ENCODE measurements around the gene RNH1. TPM values are rescaled to one million over a fixed set of nuclear protein-coding genes. Genes with fewer than 3 reads are reported as not detected.

The RNH1 gene
- polyA plus RNA-seq, 4 donors: 67.0 to 117 (median 102) TPM

DNA sequence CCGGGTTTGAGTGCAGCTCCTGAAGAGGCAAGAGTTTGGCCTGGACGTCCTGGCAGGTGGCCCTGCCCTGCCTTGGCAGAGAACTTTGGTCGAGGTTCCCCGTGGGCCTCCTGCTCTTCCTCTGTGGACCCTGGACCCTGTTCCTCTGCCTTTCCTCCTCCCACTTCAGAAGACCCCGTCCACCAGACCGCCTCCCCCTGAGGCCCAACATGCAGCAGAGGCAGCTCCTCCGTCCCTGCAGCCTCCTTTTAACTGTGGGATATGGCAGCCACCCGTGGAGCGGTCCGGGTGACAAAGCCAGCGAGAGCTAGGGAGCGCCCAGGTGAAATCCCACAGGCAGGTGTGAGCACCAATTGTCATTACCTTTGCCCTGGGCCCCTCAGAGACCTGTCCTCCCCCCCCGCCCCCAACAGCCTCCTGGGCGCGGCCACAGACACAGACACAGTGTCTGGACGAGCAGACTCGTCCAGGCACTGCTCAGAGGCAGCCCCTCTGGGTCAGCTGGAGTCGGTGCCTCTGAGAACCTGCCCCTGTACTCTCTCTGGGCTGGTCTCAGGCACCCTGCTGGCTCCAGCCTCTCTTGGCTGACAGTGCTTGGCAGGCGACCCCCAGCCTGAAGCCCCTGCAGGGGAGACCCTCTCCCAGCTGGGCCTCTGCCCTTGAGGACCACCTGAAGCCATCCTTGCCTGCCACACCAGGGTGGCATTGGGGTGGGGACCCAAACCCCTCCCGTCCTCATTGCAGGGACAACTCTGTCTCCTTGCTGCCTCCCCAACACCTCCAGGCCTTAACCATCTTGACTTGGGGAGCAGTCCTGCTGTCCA, 61.1 kb downstream of the RNH1 start:
- no peak for DNase-seq (ENCODE audit: low read depth in 4 of 4, low spot score in 2 of 4)

Other genes with a start within 250 kb of the RNH1 start
- gene NLRP6, start 228.8 kb downstream of the RNH1 start, polyA plus RNA-seq (ENCODE audit: insufficient read length in 4 of 4): under 1 TPM; 0.10 to 0.71 (median 0.47) TPM
- gene PGGHG, start 218.1 kb downstream of the RNH1 start, polyA plus RNA-seq (ENCODE audit: insufficient read length in 4 of 4): 10 to 100 TPM; 11.1 to 25.5 (median 23.5) TPM
- gene IFITM5, start 207.7 kb downstream of the RNH1 start, polyA plus RNA-seq (ENCODE audit: insufficient read length in 4 of 4): under 1 TPM in 2 of 4 donors, not detected in 2; 0.21 to 0.65 TPM
- gene IFITM2, start 199.4 kb downstream of the RNH1 start, polyA plus RNA-seq (ENCODE audit: insufficient read length in 4 of 4): 100 to 1,000 TPM; 162 to 301 (median 211) TPM
- 10 to 100 TPM; 32.6 to 43.2 (median 37.8) TPM for gene IFITM1, start 193.2 kb downstream of the RNH1 start, polyA plus RNA-seq (ENCODE audit: insufficient read length in 4 of 4)
- gene IFITM3, start 186.4 kb downstream of the RNH1 start, polyA plus RNA-seq (ENCODE audit: insufficient read length in 4 of 4): 100 to 1,000 TPM; 301 to 603 (median 391) TPM
- 10 to 100 TPM; 42.6 to 87.5 (median 82.0) TPM for gene B4GALNT4, start 137.7 kb downstream of the RNH1 start, polyA plus RNA-seq (ENCODE audit: insufficient read length in 4 of 4)
- gene PKP3, start 113.0 kb downstream of the RNH1 start, polyA plus RNA-seq (ENCODE audit: insufficient read length in 4 of 4): 1 to 10 TPM; 4.0 to 8.4 (median 7.2) TPM
- gene SIGIRR, start 92.2 kb downstream of the RNH1 start, polyA plus RNA-seq (ENCODE audit: insufficient read length in 4 of 4): 10 to 100 TPM; 31.7 to 54.7 (median 48.5) TPM
- gene ANO9, start 65.2 kb downstream of the RNH1 start, polyA plus RNA-seq (ENCODE audit: insufficient read length in 4 of 4): 10 to 100 TPM in 2 of 4 donors, 1 to 10 TPM in 2; 6.1 to 16.5 (median 12.2) TPM
- 10 to 100 TPM; 24.6 to 44.2 (median 37.2) TPM for gene PTDSS2, start 57.0 kb downstream of the RNH1 start, polyA plus RNA-seq (ENCODE audit: insufficient read length in 4 of 4)
- gene HRAS, start 28.3 kb upstream of the RNH1 start, polyA plus RNA-seq (ENCODE audit: insufficient read length in 4 of 4): 10 to 100 TPM; 41.2 to 57.3 (median 51.9) TPM
- gene LRRC56, start 30.3 kb upstream of the RNH1 start, polyA plus RNA-seq (ENCODE audit: insufficient read length in 4 of 4): 1 to 10 TPM; 2.8 to 6.1 (median 5.1) TPM
- gene LMNTD2, start 53.5 kb upstream of the RNH1 start, polyA plus RNA-seq (ENCODE audit: insufficient read length in 4 of 4): 1 to 10 TPM; 3.0 to 7.3 (median 4.7) TPM
- 10 to 100 TPM; 36.8 to 71.6 (median 58.8) TPM for gene RASSF7, start 53.7 kb upstream of the RNH1 start, polyA plus RNA-seq (ENCODE audit: insufficient read length in 4 of 4)
- 10 to 100 TPM; 18.3 to 33.3 (median 26.8) TPM for gene PHRF1, start 69.2 kb upstream of the RNH1 start, polyA plus RNA-seq (ENCODE audit: insufficient read length in 4 of 4)
- 10 to 100 TPM in 3 of 4 donors, 1 to 10 TPM in 1; 5.4 to 15.4 (median 12.5) TPM for gene IRF7, start 108.7 kb upstream of the RNH1 start, polyA plus RNA-seq (ENCODE audit: insufficient read length in 4 of 4)
- 10 to 100 TPM; 24.9 to 49.2 (median 41.9) TPM for gene CDHR5, start 117.7 kb upstream of the RNH1 start, polyA plus RNA-seq (ENCODE audit: insufficient read length in 4 of 4)
- gene SCT, start 119.9 kb upstream of the RNH1 start, polyA plus RNA-seq (ENCODE audit: insufficient read length in 4 of 4): 1 to 10 TPM in 3 of 4 donors, under 1 TPM in 1; 0.92 to 4.1 (median 2.2) TPM
- 1 to 10 TPM; 1.8 to 5.2 (median 4.7) TPM for gene DRD4, start 130.0 kb upstream of the RNH1 start, polyA plus RNA-seq (ENCODE audit: insufficient read length in 4 of 4)
- gene DEAF1, start 188.0 kb upstream of the RNH1 start, polyA plus RNA-seq (ENCODE audit: insufficient read length in 4 of 4): 10 to 100 TPM; 44.7 to 57.7 (median 51.1) TPM
- gene TMEM80, start 188.6 kb upstream of the RNH1 start, polyA plus RNA-seq (ENCODE audit: insufficient read length in 4 of 4): 10 to 100 TPM; 36.1 to 56.7 (median 46.3) TPM
- gene EPS8L2, start 199.0 kb upstream of the RNH1 start, polyA plus RNA-seq (ENCODE audit: insufficient read length in 4 of 4): 100 to 1,000 TPM; 104 to 161 (median 139) TPM
- gene TALDO1, start 240.2 kb upstream of the RNH1 start, polyA plus RNA-seq (ENCODE audit: insufficient read length in 4 of 4): 100 to 1,000 TPM; 123 to 164 (median 136) TPM

Measured in left renal cortex interstitium (tissue), 4 donors.